GM18508 (cell line): ENCODE measurements around the gene ZNF605.
"Not testable (repeated sequence)": the region's sequence is repeated elsewhere in the genome, so short reads cannot be mapped to it uniquely, and the experiment has no call there.

Experiments used
- ATAC-seq: cut with Tn5 transposase; IDR thresholded peaks from one replicate; pipeline ENCODE4 v1.9.1; 2021; ENCODE audit warnings: moderate number of reproducible peaks; ENCODE audit not compliant: insufficient read depth, unreplicated experiment

ZNF605 gene

GRCh38 chr12:132949936-132950837 lies 5.9 kb downstream of the ZNF605 start:
- ATAC-seq, result no peak

- ATAC-seq, result no peak
Observed at GRCh38 chr12:132948146-132949066, 7.7 kb downstream of the ZNF605 start.

- no peak for ATAC-seq
Observed at GRCh38 chr12:132946246-132946820, 9.8 kb downstream of the ZNF605 start.

GRCh38 chr12:132945806-132946205 lies 10.3 kb downstream of the ZNF605 start:
- no peak for ATAC-seq

- no peak for ATAC-seq
Observed at GRCh38 chr12:132942611-132943010, 13.5 kb downstream of the ZNF605 start.

- no peak for ATAC-seq
Observed at GRCh38 chr12:132941336-132941954, 14.7 kb downstream of the ZNF605 start.

- no peak for ATAC-seq
Observed at GRCh38 chr12:132940071-132940719, 15.9 kb downstream of the ZNF605 start.

GRCh38 chr12:132938807-132939206 lies 17.3 kb downstream of the ZNF605 start:
- ATAC-seq, result not testable (repeated sequence)

GRCh38 chr12:132937476-132937875 lies 18.6 kb downstream of the ZNF605 start:
- no peak for ATAC-seq

GRCh38 chr12:132936921-132937320 lies 19.2 kb downstream of the ZNF605 start:
- ATAC-seq, result not testable (repeated sequence)

- ATAC-seq, result no peak
Observed at GRCh38 chr12:132936163-132936562, 19.9 kb downstream of the ZNF605 start.

GRCh38 chr12:132926415-132926833 lies 29.7 kb downstream of the ZNF605 start:
- no peak for ATAC-seq

- no peak for ATAC-seq
Observed at GRCh38 chr12:132925597-132926414, 30.3 kb downstream of the ZNF605 start.

GRCh38 chr12:132924356-132924755 lies 31.8 kb downstream of the ZNF605 start:
- ATAC-seq, result no peak

GRCh38 chr12:132923356-132923909 lies 32.7 kb downstream of the ZNF605 start:
- no peak for ATAC-seq

GRCh38 chr12:132922676-132923075 lies 33.4 kb downstream of the ZNF605 start:
- no peak for ATAC-seq

GRCh38 chr12:132921685-132922084 lies 34.4 kb downstream of the ZNF605 start:
- no peak for ATAC-seq

GRCh38 chr12:132918680-132919079 lies 37.4 kb downstream of the ZNF605 start:
- ATAC-seq, result no peak

- ATAC-seq, result no peak
Observed at GRCh38 chr12:132909030-132909368, 47.1 kb downstream of the ZNF605 start.
